ENCODE measurements around the gene STAT5B. TPM values are rescaled to one million over a fixed set of nuclear protein-coding genes. Genes with fewer than 3 reads are reported as not detected.
"Not testable (repeated sequence)": the region's sequence is repeated elsewhere in the genome, so short reads cannot be mapped to it uniquely, and the experiment has no call there.

The STAT5B gene
- total and polyA plus RNA-seq, 11 donors, result 13.0 to 51.9 (median 31.4) TPM

GRCh38 chr17:42322382-42323267 lies 46.4 kb upstream of the STAT5B start:
- Histone ChIP-seq H3K27ac (peak overlapping the region in 4 of 12 donors; percentile 9 to 47 (median 26)), H3K9me3 (no peaks in the 10 kb centered on the region), H3K4me1 (peaks cover 0 to 38% (median 17%) of the 10 kb centered on the region in 12 donors), H3K4me3 (no peak overlapping the region), H3K27me3 (no peaks in the 10 kb centered on the region), H3K36me3 (peaks cover 6 to 100% (median 95%) of the 10 kb centered on the region in 9 donors)
- no peak for TF ChIP-seq POLR2A (IDR thresholded peaks at IDR 0.05)
- TF ChIP-seq, protein P1, sequence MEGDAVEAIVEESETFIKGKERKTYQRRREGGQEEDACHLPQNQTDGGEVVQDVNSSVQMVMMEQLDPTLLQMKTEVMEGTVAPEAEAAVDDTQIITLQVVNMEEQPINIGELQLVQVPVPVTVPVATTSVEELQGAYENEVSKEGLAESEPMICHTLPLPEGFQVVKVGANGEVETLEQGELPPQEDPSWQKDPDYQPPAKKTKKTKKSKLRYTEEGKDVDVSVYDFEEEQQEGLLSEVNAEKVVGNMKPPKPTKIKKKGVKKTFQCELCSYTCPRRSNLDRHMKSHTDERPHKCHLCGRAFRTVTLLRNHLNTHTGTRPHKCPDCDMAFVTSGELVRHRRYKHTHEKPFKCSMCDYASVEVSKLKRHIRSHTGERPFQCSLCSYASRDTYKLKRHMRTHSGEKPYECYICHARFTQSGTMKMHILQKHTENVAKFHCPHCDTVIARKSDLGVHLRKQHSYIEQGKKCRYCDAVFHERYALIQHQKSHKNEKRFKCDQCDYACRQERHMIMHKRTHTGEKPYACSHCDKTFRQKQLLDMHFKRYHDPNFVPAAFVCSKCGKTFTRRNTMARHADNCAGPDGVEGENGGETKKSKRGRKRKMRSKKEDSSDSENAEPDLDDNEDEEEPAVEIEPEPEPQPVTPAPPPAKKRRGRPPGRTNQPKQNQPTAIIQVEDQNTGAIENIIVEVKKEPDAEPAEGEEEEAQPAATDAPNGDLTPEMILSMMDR (IDR thresholded peaks at IDR 0.05), result peak; percentile 97 to 100 (median 100)
- DNase-seq (peak; percentile 90 to 94 (median 92)), ATAC-seq (peak; percentile 60 to 80 (median 78))
- 37 to 40% (median 39%) methylated on average over 10 of the region's 10 CpGs for WGBS, 4 donors
- intact Hi-C loops (cut with DNase I), result loop anchor here (1.0 to 10.0 kb wide), 12 partner anchors 65 to 205 kb away; partner anchors contain the start of genes STAT3 (in 3 of the 10) and ATP6V0A1 (in 2 of the 10)

DNA sequence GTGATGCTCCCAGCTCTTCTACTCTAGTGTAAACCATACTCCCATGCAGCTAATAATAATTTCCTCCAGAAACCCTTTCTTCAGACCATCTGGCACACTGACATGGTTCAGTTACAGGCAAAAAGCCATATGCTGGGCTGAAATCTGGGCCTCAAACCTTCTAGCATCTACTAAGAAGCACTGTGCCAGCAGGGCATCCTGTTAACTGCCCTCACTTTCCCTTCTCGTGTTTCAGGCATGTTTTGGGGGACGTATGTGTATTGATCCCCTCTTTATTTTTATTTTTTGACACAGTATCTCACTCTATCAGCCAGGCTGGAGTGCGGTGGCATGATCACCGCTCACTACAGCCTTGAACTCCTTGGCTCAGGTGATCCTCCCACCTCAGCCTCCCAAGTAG lies 45.4 kb upstream of the STAT5B start:
- WGBS, 4 donors, result 88 to 94% (median 90%) methylated on average over 4 of the region's 4 CpGs
- intact Hi-C loops (cut with DNase I), result loop anchor here in 7 of 10 donors (5.0 to 10.0 kb wide), 5 partner anchors 66 to 206 kb away; partner anchors contain the start of genes STAT3 (in 3 of the 7) and ATP6V0A1 (in 1 of the 7)
- Histone ChIP-seq H3K27ac (peak overlapping the region in 3 of 12 donors; percentile 12 to 68 (median 37)), H3K36me3 (peaks cover 6 to 100% (median 95%) of the 10 kb centered on the region in 9 donors), H3K27me3 (no peaks in the 10 kb centered on the region), H3K4me1 (peaks cover 0 to 42% (median 23%) of the 10 kb centered on the region in 12 donors), H3K9me3 (no peaks in the 10 kb centered on the region), H3K4me3 (no peak overlapping the region)
- no peak for DNase-seq
- ATAC-seq, result no peak
- TF ChIP-seq POLR2A (IDR thresholded peaks at IDR 0.05), result no peak
- TF ChIP-seq, protein P1 (IDR thresholded peaks at IDR 0.05), result no peak

- whole genome bisulfite sequencing, 4 donors, result 92 to 96% (median 95%) methylated on average over 6 of the region's 6 CpGs
- peaks cover 0 to 59% (median 27%) of the 10 kb centered on the region in 12 donors for H3K4me1 ChIP-seq
- not testable (repeated sequence) for H3K27me3 ChIP-seq, DNase-seq, H3K9me3 ChIP-seq, H3K4me3 ChIP-seq, ATAC-seq
- intact Hi-C loops (cut with DNase I), result loop anchor here in 1 of 10 donors (10.0 kb wide), 1 partner anchor 293 kb away; the partner anchor contains the start of gene NKIRAS2
- peak overlapping the region in 4 of 12 donors; percentile 1 to 69 (median 20) for H3K27ac ChIP-seq
- peaks cover 0 to 100% (median 92%) of the 10 kb centered on the region in 9 donors for H3K36me3 ChIP-seq
Observed at GRCh38 chr17:42317967-42318366, 41.8 kb upstream of the STAT5B start.

GRCh38 chr17:42317266-42317845 lies 41.2 kb upstream of the STAT5B start:
- H3K27me3 ChIP-seq, result no peaks in the 10 kb centered on the region
- 38 to 47% (median 42%) methylated on average over 5 of the region's 5 CpGs for WGBS, 4 donors
- H3K4me3 ChIP-seq, result no peak overlapping the region
- no peak for TF ChIP-seq POLR2A (IDR thresholded peaks at IDR 0.05)
- TF ChIP-seq, protein P1 (IDR thresholded peaks at IDR 0.05), result no peak
- intact Hi-C loops (cut with DNase I), result loop anchor here in 1 of 10 donors (10.0 kb wide), 1 partner anchor 293 kb away; the partner anchor contains the start of gene NKIRAS2
- H3K9me3 ChIP-seq, result no peaks in the 10 kb centered on the region
- H3K4me1 ChIP-seq, result peaks cover 0 to 59% (median 30%) of the 10 kb centered on the region in 12 donors
- peak overlapping the region in 5 of 12 donors; percentile 2 to 37 (median 32) for H3K27ac ChIP-seq
- DNase-seq (no peak), ATAC-seq (no peak)
- H3K36me3 ChIP-seq, result peaks cover 0 to 100% (median 87%) of the 10 kb centered on the region in 9 donors
